MM.1S (cell line): Measurements from ENCODE around the gene KRTAP12-1.
"Not testable (repeated sequence)": the region's sequence is repeated elsewhere in the genome, so short reads cannot be mapped to it uniquely, and the experiment has no call there.

Experiments
- DNase-seq: peaks from one replicate; pipeline ENCODE4 v3.0.0-alpha.2; 2015
- H2AFZ ChIP-seq: fragments of 300-600 bp; sonication (generic); 2 replicates; pipeline ENCODE4 v1.6.0; 2016; ENCODE audit warnings: antibody characterized with exemption, low read length
- H3F3A ChIP-seq: fragments of 300-600 bp; sonication (generic); 2 replicates; pipeline ENCODE4 v1.6.1; 2016; ENCODE audit warnings: mild to moderate bottlenecking, antibody characterized with exemption, low read length, moderate library complexity, mixed read lengths; ENCODE audit not compliant: insufficient read depth
- H3K27ac ChIP-seq: fragments of 300-600 bp; sonication (generic); 2 replicates; pipeline ENCODE4 v1.5.1; 2016; ENCODE audit warnings: mild to moderate bottlenecking, low read length
- H3K27me3 ChIP-seq: fragments of 300-600 bp; sonication (generic); replicated peaks from 2 replicates; pipeline ENCODE4 v1.6.0; 2016; ENCODE audit warnings: low read length; ENCODE audit not compliant: insufficient read depth
- H3K36me3 ChIP-seq: fragments of 300-600 bp; sonication (generic); replicated peaks from 2 replicates; pipeline ENCODE4 v1.6.1; 2016; ENCODE audit warnings: mild to moderate bottlenecking, low read length, mixed read lengths; ENCODE audit not compliant: insufficient read depth
- H3K4me1 ChIP-seq: fragments of 300-600 bp; sonication (generic); 2 replicates; pipeline ENCODE4 v1.6.1; 2016; ENCODE audit warnings: low read length, mixed read lengths
- H3K4me2 ChIP-seq: fragments of 300-600 bp; sonication (generic); 2 replicates; pipeline ENCODE4 v1.6.0; 2016; ENCODE audit warnings: low read depth, low read length
- H3K4me3 ChIP-seq: fragments of 300-600 bp; sonication (generic); 2 replicates; pipeline ENCODE4 v1.5.1; 2016; ENCODE audit warnings: low read length, mixed read lengths
- H3K79me2 ChIP-seq: fragments of 300-600 bp; sonication (generic); 2 replicates; pipeline ENCODE4 v1.6.1; 2016; ENCODE audit warnings: mixed run types, low read length, mixed read lengths
- H3K9ac ChIP-seq: fragments of 300-600 bp; sonication (generic); 2 replicates; pipeline ENCODE4 v1.6.1; 2016; ENCODE audit warnings: low read length, mixed read lengths
- H3K9me2 ChIP-seq: fragments of 300-600 bp; sonication (generic); replicated peaks from 2 replicates; pipeline ENCODE4 v1.6.1; 2016; ENCODE audit warnings: mild to moderate bottlenecking, low read length, mixed read lengths; ENCODE audit not compliant: insufficient read depth
- H3K9me3 ChIP-seq: fragments of 300-600 bp; sonication (generic); replicated peaks from 2 replicates; pipeline ENCODE4 v1.6.1; 2016; ENCODE audit warnings: mild to moderate bottlenecking, low read length, mixed read lengths; ENCODE audit not compliant: insufficient read depth
- H4K20me1 ChIP-seq: fragments of 300-600 bp; sonication (generic); 2 replicates; pipeline ENCODE4 v1.6.1; 2016; ENCODE audit warnings: mild to moderate bottlenecking, low read length, moderate library complexity, mixed read lengths; ENCODE audit not compliant: insufficient read depth
- CTCF ChIP-seq: fragments of 300-600 bp; sonication (generic); IDR thresholded peaks from 2 replicates; pipeline ENCODE4 v1.5.1; 2016; ENCODE audit warnings: antibody characterized with exemption, low read length, mixed read lengths
- EZH2 ChIP-seq: fragments of 300-600 bp; sonication (generic); optimal IDR thresholded peaks from 2 replicates; pipeline ENCODE3; 2017; ENCODE audit warnings: low read depth, mild to moderate bottlenecking, antibody characterized with exemption, low read length, mixed read lengths
- EZH2phosphoT487 ChIP-seq: fragments of 300-600 bp; sonication (generic); IDR thresholded peaks from 2 replicates; pipeline ENCODE4 v1.6.1; 2018; ENCODE audit warnings: antibody characterized with exemption, low read length

Gene KRTAP12-1

GRCh38 chr21:44686843-44687561, 5.0 kb upstream of the KRTAP12-1 start:
- no peak overlapping the region for H2AFZ ChIP-seq
- no peaks in the 10 kb centered on the region for H4K20me1 ChIP-seq
- no peak for TF ChIP-seq EZH2
- no peak for TF ChIP-seq CTCF
- no peak for TF ChIP-seq EZH2phosphoT487
- H3K9ac ChIP-seq, result no peak overlapping the region
- no peaks in the 10 kb centered on the region for H3K9me3 ChIP-seq
- no peaks in the 10 kb centered on the region for H3K9me2 ChIP-seq
- H3K36me3 ChIP-seq, result no peaks in the 10 kb centered on the region
- no peak overlapping the region for H3K4me3 ChIP-seq
- peaks cover 97% of the 10 kb centered on the region for H3K27me3 ChIP-seq
- no peak for DNase-seq
- no peaks in the 10 kb centered on the region for H3F3A ChIP-seq
- no peak overlapping the region for H3K4me2 ChIP-seq
- H3K4me1 ChIP-seq, result no peaks in the 10 kb centered on the region
- no peaks in the 10 kb centered on the region for H3K79me2 ChIP-seq
- H3K27ac ChIP-seq, result no peak overlapping the region

- no peaks in the 10 kb centered on the region for H3K9me2 ChIP-seq
- H3K9ac ChIP-seq, result no peak overlapping the region
- no peaks in the 10 kb centered on the region for H3K36me3 ChIP-seq
- no peaks in the 10 kb centered on the region for H3K79me2 ChIP-seq
- H4K20me1 ChIP-seq, result no peaks in the 10 kb centered on the region
- no peaks in the 10 kb centered on the region for H3K9me3 ChIP-seq
- TF ChIP-seq CTCF, result no peak
- no peak for TF ChIP-seq EZH2phosphoT487
- no peak for TF ChIP-seq EZH2
- DNase-seq, result no peak
- no peak overlapping the region for H3K27ac ChIP-seq
- no peaks in the 10 kb centered on the region for H3F3A ChIP-seq
- no peak overlapping the region for H2AFZ ChIP-seq
- H3K4me2 ChIP-seq, result no peak overlapping the region
- peaks cover 97% of the 10 kb centered on the region for H3K27me3 ChIP-seq
- H3K4me3 ChIP-seq, result no peak overlapping the region
- H3K4me1 ChIP-seq, result no peaks in the 10 kb centered on the region
Measured at GRCh38 chr21:44686000-44686781, 4.2 kb upstream of the KRTAP12-1 start.

DNA sequence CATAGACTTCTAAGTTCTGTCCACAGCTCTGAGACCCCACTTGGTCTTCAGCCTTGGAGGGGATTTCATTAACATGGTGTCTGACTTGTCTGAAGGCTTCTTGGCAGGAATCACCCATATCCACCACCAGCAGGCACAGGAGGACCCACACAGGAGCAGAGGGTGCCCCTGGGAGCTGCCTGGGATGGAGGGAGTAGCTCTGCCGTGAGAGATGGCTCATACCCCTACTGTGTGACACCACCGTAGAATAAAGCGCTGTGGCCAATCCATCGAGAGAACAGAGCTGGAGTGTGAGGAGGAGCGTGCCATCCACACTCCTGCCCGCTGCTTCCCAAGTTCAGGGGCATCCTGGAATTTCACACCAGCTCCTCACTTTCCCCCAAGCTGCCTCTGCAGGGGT, 3.1 kb upstream of the KRTAP12-1 start:
- H3K36me3 ChIP-seq, H3K9me3 ChIP-seq, H3K27ac ChIP-seq, H3K9ac ChIP-seq, H2AFZ ChIP-seq, H3K4me3 ChIP-seq, H3K4me2 ChIP-seq, H3K9me2 ChIP-seq, H3K79me2 ChIP-seq, H4K20me1 ChIP-seq, H3K4me1 ChIP-seq, H3F3A ChIP-seq, DNase-seq: not testable (repeated sequence)
- H3K27me3 ChIP-seq, result peaks cover 97% of the 10 kb centered on the region

DNA sequence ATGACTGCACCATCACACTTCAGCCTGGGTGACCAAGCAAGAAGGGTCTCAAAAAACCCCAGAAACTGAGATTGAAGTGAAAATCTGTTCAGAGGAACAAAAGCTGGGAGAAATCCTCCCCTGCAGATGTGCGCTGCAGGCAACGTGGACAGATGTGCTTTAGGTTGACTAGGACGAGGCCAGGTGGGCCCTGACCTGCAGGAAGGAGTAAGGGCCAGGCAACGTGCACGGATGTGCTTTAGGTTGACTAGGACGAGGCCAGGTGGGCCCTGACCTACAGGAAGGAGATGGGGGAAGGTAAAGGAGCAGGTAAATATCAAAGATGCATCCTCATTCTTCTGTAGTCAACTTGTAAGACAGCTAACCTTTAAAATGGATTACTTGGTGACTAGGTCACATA, 2.5 kb upstream of the KRTAP12-1 start:
- no peak for TF ChIP-seq CTCF
- TF ChIP-seq EZH2, result no peak
- no peak for TF ChIP-seq EZH2phosphoT487
- no peak overlapping the region for H3K4me2 ChIP-seq
- no peak overlapping the region for H3K27ac ChIP-seq
- no peaks in the 10 kb centered on the region for H3K9me2 ChIP-seq
- H3K9ac ChIP-seq, result no peak overlapping the region
- DNase-seq, result no peak
- no peaks in the 10 kb centered on the region for H3K79me2 ChIP-seq
- no peaks in the 10 kb centered on the region for H3F3A ChIP-seq
- no peaks in the 10 kb centered on the region for H4K20me1 ChIP-seq
- H3K9me3 ChIP-seq, result no peaks in the 10 kb centered on the region
- H3K4me3 ChIP-seq, result no peak overlapping the region
- H2AFZ ChIP-seq, result no peak overlapping the region
- H3K27me3 ChIP-seq, result peaks cover 98% of the 10 kb centered on the region
- H3K36me3 ChIP-seq, result no peaks in the 10 kb centered on the region
- H3K4me1 ChIP-seq, result no peaks in the 10 kb centered on the region
